Kidney (tissue), 14 donors: Measurements from ENCODE around the gene SYTL1. TPM values are rescaled to one million over a fixed set of nuclear protein-coding genes. Genes with fewer than 3 reads are reported as not detected.

Source experiments
- DNase-seq, 5 donors: peaks; one replicate each; pipeline ENCODE4 v3.0.0-alpha.2; 2013 to 2020
- FAIRE-seq: peaks from 2 replicates; lab custom pipeline; 2012; peaks lifted over from hg19 to GRCh38; lab: Jason Lieb, UNC
- H3K27ac ChIP-seq, 2 donors: one replicate each; pipeline ENCODE4 v1.7.0; 2013; ENCODE audit warnings: low read depth in 2 of 2, low read length in 2 of 2, inconsistent platforms in 1 of 2
- H3K27me3 ChIP-seq: one replicate; pipeline ENCODE4 v1.7.1; 2013; ENCODE audit warnings: low read length, inconsistent platforms; ENCODE audit not compliant: control insufficient read depth, insufficient read depth
- H3K36me3 ChIP-seq, 3 donors: one replicate each; pipeline versions ENCODE4 v1.7.0 to v1.7.1; 2013; ENCODE audit warnings: low read length in 3 of 3, control low read depth in 1 of 3, inconsistent platforms in 1 of 3; ENCODE audit not compliant: insufficient read depth in 3 of 3, control insufficient read depth in 2 of 3
- H3K4me1 ChIP-seq, 3 donors: one replicate each; pipeline versions ENCODE4 v1.7.0 to v1.7.1; 2013; ENCODE audit warnings: low read length in 3 of 3, inconsistent platforms in 1 of 3, low read depth in 1 of 3; ENCODE audit not compliant: control insufficient read depth in 2 of 3, insufficient read depth in 2 of 3
- H3K4me3 ChIP-seq, 3 donors: one replicate each; pipeline versions ENCODE4 v1.7.0 to v1.8.1; 2013; ENCODE audit warnings: low read length in 3 of 3, control low read depth in 1 of 3, inconsistent platforms in 1 of 3
- H3K9ac ChIP-seq, 3 donors: one replicate each; pipeline versions ENCODE4 v1.7.0 to v1.7.1; 2013; ENCODE audit warnings: low read length in 3 of 3, control low read depth in 1 of 3, inconsistent platforms in 1 of 3
- H3K9me3 ChIP-seq, 3 donors: one replicate each; pipeline versions ENCODE4 v1.7.0 to v1.7.1; 2013; ENCODE audit warnings: low read length in 3 of 3, control low read depth in 1 of 3, inconsistent platforms in 1 of 3; ENCODE audit not compliant: control insufficient read depth in 2 of 3, insufficient read depth in 1 of 3
- CTCF ChIP-seq: IDR thresholded peaks from 3 replicates; pipeline ENCODE4 v1.5.1; 2012; ENCODE audit warnings: mild to moderate bottlenecking, moderate library complexity, borderline replicate concordance; ENCODE audit not compliant: insufficient read depth; ENCODE audit errors: extremely low read depth
- intact Hi-C: fragments of 100-400 bp; cut with DNase I; formaldehyde crosslinking; loops from one replicate; pipeline ENCODE4 v1.11.1; 2022
- polyA plus RNA-seq: library from polyadenylated mRNA; stranded (reverse); fragments of 350-450 nt; fragmentation: Illumina TruSeq; extraction: RNeasy Lipid Tissue Mini Kit (QIAGEN cat#74804); gene quantifications from one replicate; pipeline ENCODE4 v1.2.3, GENCODE V29; 2014; ENCODE audit warnings: low read depth, low replicate concordance; ENCODE audit not compliant: insufficient read depth
- total RNA-seq: library from RNA; stranded (reverse); fragmentation: NEBNext Ultra II Directional; extraction: Animal tissue kit (Norgen Biotek cat#: 25700); gene quantifications from one replicate; pipeline ENCODE4 v1.2.1, GENCODE V29; 2021
- donor health status: control.
- donor health status: control.
- donor health status: control.
- donor health status: control.
- donor health status: control.
- donor health status: DM: yes; HTN: yes; CAD: no.
- donor health status: Normal renal cell carcinoma (clear cell type).

Gene SYTL1
- total and polyA plus RNA-seq, 2 donors from 2014 or later = 5.9 to 19.3 TPM

GRCh38 chr1:27388337-27389005, 46.6 kb downstream of the SYTL1 start:
- H3K27ac ChIP-seq = peak overlapping the region; percentile 9 to 52
- no peak overlapping the region for H3K9ac ChIP-seq
- H3K27me3 ChIP-seq = no peaks in the 10 kb centered on the region
- H3K4me1 ChIP-seq = peaks cover 0 to 16% (median 10%) of the 10 kb centered on the region in 3 donors
- H3K9me3 ChIP-seq = no peaks in the 10 kb centered on the region
- FAIRE-seq (no peak), DNase-seq (peak in 3 of 5 donors; percentile 65 to 72 (median 71))
- no peak overlapping the region for H3K4me3 ChIP-seq
- intact Hi-C loops = no loop called here
- TF ChIP-seq CTCF = peak; percentile 92
- H3K36me3 ChIP-seq = no peaks in the 10 kb centered on the region

GRCh38 chr1:27391511-27392095, 49.8 kb downstream of the SYTL1 start:
- intact Hi-C loops = loop anchor here (5.0 kb wide), 1 partner anchor 89 kb away; no protein-coding TSS in a partner anchor
- Histone ChIP-seq H3K27me3 (no peaks in the 10 kb centered on the region), H3K9me3 (no peaks in the 10 kb centered on the region), H3K4me1 (peaks cover 0 to 16% (median 10%) of the 10 kb centered on the region in 3 donors), H3K4me3 (peak overlapping the region in 2 of 3 donors; percentile 53 to 57), H3K27ac (peak overlapping the region; percentile 81 to 83), H3K9ac (peak overlapping the region in 2 of 3 donors; percentile 80 to 83), H3K36me3 (no peaks in the 10 kb centered on the region)
- FAIRE-seq (no peak), DNase-seq (peak; percentile 51 to 86 (median 73))
- TF ChIP-seq CTCF = peak; percentile 25

GRCh38 chr1:27392096-27392777, 50.4 kb downstream of the SYTL1 start, which contains the start of gene GPR3:
Gene GPR3 (plus strand): TSS chr1:27392622. CDS start chr1:27393799, 1,177 bp downstream.
- Histone ChIP-seq H3K27me3 (no peaks in the 10 kb centered on the region), H3K9ac (peak within 1 kb of the TSS in 2 of 3 donors; percentile 80 to 83), H3K4me1 (peaks cover 0 to 16% (median 10%) of the 10 kb centered on the region in 3 donors), H3K27ac (peak within 1 kb of the TSS; percentile 81 to 83), H3K4me3 (peak within 1 kb of the TSS; percentile 26 to 57 (median 53)), H3K9me3 (no peaks in the 10 kb centered on the region), H3K36me3 (no peaks in the 10 kb centered on the region)
- DNase-seq (peak; percentile 90 to 95 (median 94)), FAIRE-seq (no peak)
- intact Hi-C loops = loop anchor here (5.0 kb wide), 1 partner anchor 90 kb away; no protein-coding TSS in a partner anchor
- peak; percentile 46 for TF ChIP-seq CTCF
